A549 (cell line): ENCODE measurements around the gene OTOG. TPM values are rescaled to one million over a fixed set of nuclear protein-coding genes. Genes with fewer than 3 reads are reported as not detected.

ENCODE experiments used
- ATAC-seq, 2 experiments: fragments of 200-7000 bp in 1 of 2; fragments of >200 bp in 1 of 2; cut with Nextera tagmentation in 1 of 2; cut with Tn5 transposase in 1 of 2; 3 replicates each; pipeline versions ENCODE4 v1.8.0 to v1.9.1; 2018 to 2020; ENCODE audit warnings: mild to moderate bottlenecking in 1 of 2, moderate library complexity in 1 of 2
- CTCF ChIA-PET: fragments of 300-600 bp; sonication (Branson Sonifier 250); formaldehyde crosslinking; extraction: SDS; loops from one replicate; lab custom pipeline; 2021; ENCODE audit warnings: antibody characterized with exemption, inconsistent platforms; lab: Yijun Ruan, JAX
- POLR2A ChIA-PET: fragments of 350-600 bp; formaldehyde crosslinking; extraction: SDS; loops from one replicate; lab custom pipeline; 2021; ENCODE audit warnings: antibody characterized with exemption, inconsistent platforms; lab: Yijun Ruan, JAX
- DNase-seq, 2 experiments: peaks; one replicate each; pipeline versions ENCODE4 v3.0.0 to v3.0.0-alpha.2; 2011 to 2016; ENCODE audit warnings: low read depth in 1 of 2, low spot score in 1 of 2
- FAIRE-seq: peaks from 2 replicates; lab custom pipeline; 2011; peaks lifted over from hg19 to GRCh38; lab: Jason Lieb, UNC
- H3K27ac ChIP-seq, 2 experiments: fragments of >200 bp; sonication (Bioruptor Twin); formaldehyde crosslinking; 3 replicates each; pipeline ENCODE4 v1.5.1; 2016 to 2017
- H3K4me1 ChIP-seq: fragments of >200 bp; sonication (Bioruptor Twin); formaldehyde crosslinking; 3 replicates; pipeline ENCODE4 v1.6.1; 2016
- H3K4me2 ChIP-seq: fragments of >200 bp; sonication (Bioruptor Twin); formaldehyde crosslinking; 3 replicates; pipeline ENCODE4 v1.6.1; 2016
- H3K4me3 ChIP-seq: fragments of >200 bp; sonication (Bioruptor Twin); formaldehyde crosslinking; 3 replicates; pipeline ENCODE4 v1.5.1; 2016
- H3K9me3 ChIP-seq: fragments of >200 bp; sonication (Bioruptor Twin); formaldehyde crosslinking; 3 replicates; pipeline ENCODE4 v1.6.1; 2016
- BCL3 ChIP-seq: fragments of >200 bp; sonication (Bioruptor Twin); formaldehyde crosslinking; IDR thresholded peaks from 3 replicates; pipeline ENCODE4 v1.6.1; 2016
- BHLHE40 ChIP-seq: IDR thresholded peaks from 2 replicates; pipeline ENCODE4 v1.6.1; 2012; ENCODE audit warnings: low read depth, low read length, inconsistent platforms
- CHD4 ChIP-seq: fragments of 200-600 bp; sonication (generic); IDR thresholded peaks from 2 replicates; pipeline ENCODE4 v1.6.1; 2016; ENCODE audit warnings: antibody characterized with exemption, mild to moderate bottlenecking, borderline replicate concordance
- ESRRA ChIP-seq: fragments of 150-350 bp; IDR thresholded peaks from 2 replicates; pipeline ENCODE4 v1.6.1; 2014; ENCODE audit warnings: mild to moderate bottlenecking, low read length, borderline replicate concordance
- FOSL2 ChIP-seq, 2 experiments: fragments of 450-650 bp in 1 of 2; fragments of >200 bp in 1 of 2; sonication (Bioruptor Twin) in 1 of 2; formaldehyde crosslinking; IDR thresholded peaks; 2 replicates each; pipeline versions ENCODE4 v1.5.0 to v1.6.1; 2016 to 2020; ENCODE audit warnings: mild to moderate bottlenecking in 1 of 2, moderate library complexity in 1 of 2
- FOXS1 ChIP-seq: fragments of 250-450 bp; sonication (Bioruptor Pico); IDR thresholded peaks from 2 replicates; pipeline ENCODE4 v1.5.0; 2020; ENCODE audit warnings: mild to moderate bottlenecking, moderate library complexity
- GATA3 ChIP-seq: IDR thresholded peaks from 2 replicates; pipeline ENCODE4 v1.6.1; 2012; ENCODE audit warnings: borderline replicate concordance
- HES2 ChIP-seq: fragments of >200 bp; sonication (Bioruptor Twin); formaldehyde crosslinking; IDR thresholded peaks from 2 replicates; pipeline ENCODE4 v1.6.1; 2016
- HEYL ChIP-seq: fragments of 250-450 bp; sonication (Bioruptor Pico); IDR thresholded peaks from 2 replicates; pipeline ENCODE4 v1.8.0; 2021; ENCODE audit warnings: mild to moderate bottlenecking, moderate library complexity
- HOXA7 ChIP-seq: fragments of 250-450 bp; sonication (Bioruptor Pico); IDR thresholded peaks from 2 replicates; pipeline ENCODE4 v1.5.0; 2020; ENCODE audit warnings: mild to moderate bottlenecking, moderate library complexity
- HOXB13 ChIP-seq: fragments of 250-450 bp; sonication (Bioruptor Pico); IDR thresholded peaks from 2 replicates; pipeline ENCODE4 v1.5.0; 2020; ENCODE audit warnings: low read depth, mild to moderate bottlenecking, moderate library complexity
- HOXB5 ChIP-seq: fragments of 250-450 bp; sonication (Bioruptor Pico); IDR thresholded peaks from 2 replicates; pipeline ENCODE4 v1.5.0; 2020; ENCODE audit warnings: mild to moderate bottlenecking, moderate library complexity
- JUNB ChIP-seq: fragments of >200 bp; sonication (Bioruptor Twin); formaldehyde crosslinking; IDR thresholded peaks from 2 replicates; pipeline ENCODE4 v1.6.1; 2016
- KDM5A ChIP-seq: fragments of 200-600 bp; sonication (generic); IDR thresholded peaks from 2 replicates; pipeline ENCODE4 v1.6.1; 2016; ENCODE audit warnings: antibody characterized with exemption, mild to moderate bottlenecking
- MAFK ChIP-seq: fragments of 450-650 bp; IDR thresholded peaks from 2 replicates; pipeline ENCODE4 v1.6.1; 2014; ENCODE audit not compliant: partially characterized antibody
- NFE2L2 ChIP-seq: fragments of 150-350 bp; conservative IDR thresholded peaks from 2 replicates; pipeline ENCODE4 v1.6.1; 2014; ENCODE audit warnings: low read length
- NPAS2 ChIP-seq: fragments of 250-450 bp; sonication (Bioruptor Pico); IDR thresholded peaks from 2 replicates; pipeline ENCODE4 v1.8.0; 2022; ENCODE audit warnings: mild to moderate bottlenecking, moderate library complexity, borderline replicate concordance
- NR3C1 ChIP-seq: fragments of >200 bp; sonication (Bioruptor Twin); formaldehyde crosslinking; IDR thresholded peaks from 3 replicates; pipeline ENCODE4 v1.6.1; 2017
- RAD21 ChIP-seq, 2 experiments: fragments of >200 bp in 1 of 2; sonication (Bioruptor Twin) in 1 of 2; formaldehyde crosslinking in 1 of 2; IDR thresholded peaks in 1 of 2; conservative IDR thresholded peaks in 1 of 2; 2 replicates in 1 of 2; 3 replicates in 1 of 2; pipeline ENCODE4 v1.6.1; 2012 to 2018; ENCODE audit warnings: inconsistent platforms in 1 of 2
- RARB ChIP-seq: fragments of 250-450 bp; sonication (Bioruptor Pico); IDR thresholded peaks from 2 replicates; pipeline ENCODE4 v1.8.0; 2021; ENCODE audit warnings: mild to moderate bottlenecking, moderate library complexity
- RCOR1 ChIP-seq: fragments of 150-350 bp; IDR thresholded peaks from 2 replicates; pipeline ENCODE4 v1.6.1; 2014; ENCODE audit warnings: antibody characterized with exemption, low read length, low read depth
- REST ChIP-seq: fragments of 200-600 bp; sonication (generic); IDR thresholded peaks from 2 replicates; pipeline ENCODE4 v1.6.1; 2016; ENCODE audit warnings: antibody characterized with exemption, mild to moderate bottlenecking, moderate library complexity
- RFX5 ChIP-seq: fragments of 450-650 bp; IDR thresholded peaks from 2 replicates; pipeline ENCODE4 v1.7.1; 2014; ENCODE audit warnings: antibody characterized with exemption, mild to moderate bottlenecking, moderate library complexity
- SMC3 ChIP-seq: fragments of >200 bp; sonication (Bioruptor Twin); formaldehyde crosslinking; IDR thresholded peaks from 3 replicates; pipeline ENCODE4 v1.6.1; 2018; ENCODE audit warnings: inconsistent platforms
- SREBF2 ChIP-seq: fragments of 450-650 bp; IDR thresholded peaks from 2 replicates; pipeline ENCODE4 v1.6.1; 2014; ENCODE audit warnings: mild to moderate bottlenecking, moderate library complexity
- TP53 ChIP-seq: fragments of 250-450 bp; sonication (Bioruptor Pico); IDR thresholded peaks from 2 replicates; pipeline ENCODE4 v1.5.0; 2021; ENCODE audit warnings: mild to moderate bottlenecking, moderate library complexity
- USF2 ChIP-seq: fragments of 450-650 bp; IDR thresholded peaks from 2 replicates; pipeline ENCODE4 v1.6.1; 2014; ENCODE audit warnings: antibody characterized with exemption
- ZSCAN20 ChIP-seq: fragments of 250-450 bp; sonication (Bioruptor Pico); IDR thresholded peaks from 2 replicates; pipeline ENCODE4 v1.8.0; 2022; ENCODE audit warnings: mild to moderate bottlenecking, moderate library complexity
- WGBS: methylation state at CpG from one replicate; pipeline ENCODE4 v1.1.6; 2017; ENCODE audit errors: missing lambda C conversion rate; 5-methylcytosine and 5-hydroxymethylcytosine counted together
- polyA plus RNA-seq, 4 experiments: library from polyadenylated mRNA; depleted of rRNA in 3 of 4; stranded (reverse); fragments of >200 nt; fragmentation: RNase III in 1 of 4; extraction: RNeasy Plus Mini Kit Qiagen cat#74134 plus additional on column Dnase treatment in 1 of 4; gene quantifications; 2 replicates in 3 of 4; 3 replicates in 1 of 4; pipeline ENCODE4 v1.2.3, GENCODE V29; 2011 to 2017

OTOG gene
- polyA plus RNA-seq, 2 of the 4 experiments (the other 2 are of a cell fraction) = not detected

GRCh38 chr11:17611503-17612220 is 64.6 kb downstream of the OTOG start (continued):
- TF ChIP-seq SREBF2 (no peak), RARB (CRISPR knock-in tag) (no peak)

GRCh38 chr11:17612221-17613188 is 65.4 kb downstream of the OTOG start:
- CTCF ChIA-PET = interaction anchor here (0.8 to 1.6 kb wide), 3 partner anchors 11 to 369 kb away, joined by 3 to 5 read pairs (median 3); no protein-coding TSS in a partner anchor
- no peak for DNase-seq
- peak in 1 of 2 experiments; percentile 58; a peak in 3 of 6 replicates for ATAC-seq
- TF ChIP-seq CHD4 = no peak
- no peak for TF ChIP-seq USF2
- TF ChIP-seq FOXS1 (CRISPR knock-in tag) = no peak
- TF ChIP-seq HEYL = no peak
- TF ChIP-seq GATA3 = no peak
- no peak for TF ChIP-seq MAFK
- TF ChIP-seq ESRRA = no peak
- TF ChIP-seq JUNB = no peak
- TF ChIP-seq FOSL2 (IDR thresholded peaks at IDR 0.05) = no peak
- TF ChIP-seq FOSL2 (CRISPR knock-in tag; IDR thresholded peaks at IDR 0.05) = no peak
- TF ChIP-seq BHLHE40 = no peak
- no peak for TF ChIP-seq KDM5A
- no peak for TF ChIP-seq RAD21 (conservative IDR thresholded peaks at IDR 0.05 in 1 of 2, IDR thresholded peaks at IDR 0.05 in 1 of 2)
- no peak for TF ChIP-seq SMC3
- TF ChIP-seq HOXA7 = no peak
- TF ChIP-seq BCL3 = no peak
- TF ChIP-seq, all 56 proteins: peak for 0
- no peak for FAIRE-seq
- WGBS = 40% methylated on average over 14 of the region's 18 CpGs
- Histone ChIP-seq H3K4me2 (no peak overlapping the region), H3K9me3 (no peaks in the 10 kb centered on the region), H3K27ac (no peak overlapping the region), H3K4me1 (no peaks in the 10 kb centered on the region), H3K4me3 (no peak overlapping the region)
- POLR2A ChIA-PET = no interaction called here

GRCh38 chr11:17613428-17613962 is 66.4 kb downstream of the OTOG start:
- CTCF ChIA-PET = interaction anchor here (0.8 to 1.0 kb wide), 2 partner anchors 118 to 368 kb away, joined by 3 read pairs; no protein-coding TSS in a partner anchor
- Histone ChIP-seq H3K9me3 (no peaks in the 10 kb centered on the region), H3K4me1 (no peaks in the 10 kb centered on the region), H3K4me2 (no peak overlapping the region), H3K27ac (no peak overlapping the region), H3K4me3 (no peak overlapping the region)
- POLR2A ChIA-PET = no interaction called here
- ATAC-seq (no peak), DNase-seq (no peak), FAIRE-seq (no peak)
- TF ChIP-seq RCOR1 = no peak
- no peak for TF ChIP-seq REST
- TF ChIP-seq NR3C1 = no peak
- no peak for TF ChIP-seq NPAS2
- no peak for TF ChIP-seq TP53 (CRISPR knock-in tag)
- no peak for TF ChIP-seq HOXB5 (CRISPR knock-in tag)
- TF ChIP-seq SREBF2 = no peak
- TF ChIP-seq RFX5 = no peak
- no peak for TF ChIP-seq ZSCAN20
- TF ChIP-seq BHLHE40 = no peak
- TF ChIP-seq ESRRA = no peak
- TF ChIP-seq HES2 = no peak
- TF ChIP-seq NFE2L2 = no peak
- no peak for TF ChIP-seq SMC3
- no peak for TF ChIP-seq HOXB13
- TF ChIP-seq RAD21 (conservative IDR thresholded peaks at IDR 0.05 in 1 of 2, IDR thresholded peaks at IDR 0.05 in 1 of 2) = no peak
- WGBS = 14% methylated on average over 5 of the region's 5 CpGs
